Peyer's patch (tissue), 4 donors: ENCODE results near the gene SAE1.

ENCODE experiments used
- POLR2A ChIP-seq, 2 donors: fragments of 450-650 bp; IDR thresholded peaks; one replicate each; pipeline ENCODE4 v1.5.1; 2017; ENCODE audit warnings: antibody characterized with exemption in 2 of 2, mild to moderate bottlenecking in 2 of 2, moderate library complexity in 2 of 2
- TF ChIP-seq, protein P1 (sequence below), 6 experiments: fragments of 450-650 bp in 4 of 6; fragments of 200-600 bp in 2 of 6; sonication (generic) in 1 of 6; IDR thresholded peaks; one replicate each; pipeline ENCODE4 v1.5.1; 2017 to 2019; ENCODE audit warnings: antibody characterized with exemption in 6 of 6, mild to moderate bottlenecking in 3 of 6, moderate library complexity in 1 of 6

GRCh38 chr19:47230054-47230920 is 99.7 kb downstream of the SAE1 start:
- TF ChIP-seq, protein P1, sequence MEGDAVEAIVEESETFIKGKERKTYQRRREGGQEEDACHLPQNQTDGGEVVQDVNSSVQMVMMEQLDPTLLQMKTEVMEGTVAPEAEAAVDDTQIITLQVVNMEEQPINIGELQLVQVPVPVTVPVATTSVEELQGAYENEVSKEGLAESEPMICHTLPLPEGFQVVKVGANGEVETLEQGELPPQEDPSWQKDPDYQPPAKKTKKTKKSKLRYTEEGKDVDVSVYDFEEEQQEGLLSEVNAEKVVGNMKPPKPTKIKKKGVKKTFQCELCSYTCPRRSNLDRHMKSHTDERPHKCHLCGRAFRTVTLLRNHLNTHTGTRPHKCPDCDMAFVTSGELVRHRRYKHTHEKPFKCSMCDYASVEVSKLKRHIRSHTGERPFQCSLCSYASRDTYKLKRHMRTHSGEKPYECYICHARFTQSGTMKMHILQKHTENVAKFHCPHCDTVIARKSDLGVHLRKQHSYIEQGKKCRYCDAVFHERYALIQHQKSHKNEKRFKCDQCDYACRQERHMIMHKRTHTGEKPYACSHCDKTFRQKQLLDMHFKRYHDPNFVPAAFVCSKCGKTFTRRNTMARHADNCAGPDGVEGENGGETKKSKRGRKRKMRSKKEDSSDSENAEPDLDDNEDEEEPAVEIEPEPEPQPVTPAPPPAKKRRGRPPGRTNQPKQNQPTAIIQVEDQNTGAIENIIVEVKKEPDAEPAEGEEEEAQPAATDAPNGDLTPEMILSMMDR (IDR thresholded peaks at IDR 0.05) = peak; percentile 85 to 94 (median 90)
- no peak for TF ChIP-seq POLR2A (IDR thresholded peaks at IDR 0.05)
